ENCODE measurements around the gene LRRC31. TPM values are rescaled to one million over a fixed set of nuclear protein-coding genes. Genes with fewer than 3 reads are reported as not detected.

LRRC31 gene
- total RNA-seq, result not detected in 2 replicates

GRCh38 chr3:169869484-169870220 is at the start of gene LRRC31:
LRRC31 (minus strand) TSS chr3:169869935; CDS start chr3:169869807, 128 bp downstream.

GRCh38 chr3:169911272-169911671 is 41.5 kb upstream of the LRRC31 start, which contains the start of gene SAMD7:
SAMD7 (plus strand) TSS chr3:169911572; CDS start chr3:169919499, 7,927 bp downstream.

GRCh38 chr3:169812332-169813235 is 57.2 kb downstream of the LRRC31 start, which contains the start of the genes LRRC34 and LRRIQ4:
LRRC34 (minus strand) TSS chr3:169812904; CDS start chr3:169812548, 356 bp downstream.
LRRIQ4 (plus strand) TSS chr3:169812870; CDS start chr3:169821922, 9,052 bp downstream.

Other genes with a start within 250 kb of the LRRC31 start
- 39.8 and 40.6 TPM in 2 replicates for gene MECOM, start 206.2 kb downstream of the LRRC31 start, total RNA-seq
- gene TERC, start 104.9 kb downstream of the LRRC31 start, total RNA-seq, result 129 and 146 TPM in 2 replicates
- gene ACTRT3, start 100.4 kb downstream of the LRRC31 start, total RNA-seq, result 6.1 and 6.7 TPM in 2 replicates
- 9.3 and 10.6 TPM in 2 replicates for gene MYNN, start 96.5 kb downstream of the LRRC31 start, total RNA-seq
- gene LRRIQ4, start 57.1 kb downstream of the LRRC31 start, total RNA-seq, result not detected in 2 replicates
- 3.2 and 4.8 TPM in 2 replicates for gene LRRC34, start 57.0 kb downstream of the LRRC31 start, total RNA-seq
- gene SAMD7, start 41.6 kb upstream of the LRRC31 start, total RNA-seq, result not detected in 2 replicates
- gene SEC62, start 96.9 kb upstream of the LRRC31 start, total RNA-seq, result 17.3 and 23.4 TPM in 2 replicates
- gene GPR160, start 168.1 kb upstream of the LRRC31 start, total RNA-seq, result 8.7 and 9.1 TPM in 2 replicates